ENCODE measurements around the gene STK40. TPM values are rescaled to one million over a fixed set of nuclear protein-coding genes. Genes with fewer than 3 reads are reported as not detected.

The STK40 gene
- total RNA-seq, 2 donors from 2014 or later, result 55.6 to 67.0 TPM

DNA sequence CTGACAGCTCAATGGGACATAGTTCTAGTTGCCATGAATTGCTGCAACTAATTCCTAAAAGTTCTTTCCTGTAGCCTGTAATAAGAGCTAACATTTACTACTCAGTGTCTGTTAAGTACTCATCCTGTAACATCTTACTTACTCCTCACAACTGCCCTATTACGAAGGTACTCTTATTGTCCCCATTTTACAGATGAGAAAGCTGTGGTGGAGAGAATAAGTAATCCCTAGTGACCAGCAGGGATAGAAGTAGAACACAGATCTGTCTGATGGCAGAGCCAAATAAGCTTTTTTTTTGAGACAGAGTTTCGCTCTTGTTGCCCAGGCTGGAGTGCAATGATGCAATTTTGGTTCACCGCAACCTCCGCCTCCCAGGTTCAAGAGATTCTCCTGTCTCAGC lies 3.1 kb downstream of the STK40 start:
- intact Hi-C loops (cut with DNase I, micrococcal nuclease), result no loop called here
- no peak for DNase-seq
- ATAC-seq, result no peak

DNA sequence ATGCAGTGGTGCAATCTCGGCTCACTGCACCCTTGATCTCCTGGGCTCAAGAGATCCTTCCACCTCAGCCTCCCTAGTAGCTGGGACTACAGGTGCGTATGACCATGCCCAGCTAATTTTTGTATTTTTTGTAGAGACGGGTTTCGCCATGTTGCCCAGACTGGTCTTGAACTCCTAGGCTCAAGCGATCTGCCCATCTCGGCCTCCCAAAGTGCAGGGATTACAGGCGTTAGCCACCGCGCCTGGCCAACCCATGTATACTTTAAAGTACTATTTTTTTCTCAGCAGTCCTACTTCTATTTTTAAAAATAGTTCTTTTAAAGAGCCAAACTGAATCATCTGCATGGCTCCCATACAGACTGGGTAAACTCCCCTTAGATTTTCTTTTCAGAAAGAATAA lies 3.5 kb downstream of the STK40 start:
- intact Hi-C loops (cut with DNase I, micrococcal nuclease), result no loop called here

DNA sequence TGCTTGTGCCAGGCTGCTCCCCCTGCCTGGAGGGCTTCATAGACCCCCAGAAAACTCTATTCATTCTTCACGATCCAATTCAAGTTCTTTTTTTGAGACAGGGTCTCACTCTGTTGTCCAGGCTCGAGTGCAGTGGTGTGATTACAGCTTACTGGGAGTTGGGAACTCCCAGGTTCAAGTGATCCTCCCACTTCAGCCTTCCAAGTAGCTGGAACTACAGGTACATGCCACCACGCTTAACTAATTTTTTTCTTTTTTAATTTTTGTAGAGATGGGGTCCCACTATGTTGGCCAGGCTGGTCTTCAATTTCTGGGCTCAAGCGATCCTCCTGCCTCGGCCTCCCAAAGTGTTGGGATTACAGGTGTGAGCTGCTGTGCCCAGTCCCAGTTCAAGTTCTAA lies 4.3 kb downstream of the STK40 start:
- DNase-seq (no peak), ATAC-seq (no peak)
- intact Hi-C loops (cut with DNase I, micrococcal nuclease), result no loop called here

More for the DNA sequence above, 3.5 kb downstream of the STK40 start:
- DNase-seq, result no peak
- no peak for ATAC-seq

GRCh38 chr1:36380782-36381181 lies 4.9 kb downstream of the STK40 start:
- no peak for ATAC-seq
- no peak for DNase-seq
- intact Hi-C loops (cut with DNase I, micrococcal nuclease), result no loop called here

GRCh38 chr1:36380143-36380619 lies 5.5 kb downstream of the STK40 start:
- DNase-seq (no peak), ATAC-seq (no peak)
- intact Hi-C loops (cut with DNase I, micrococcal nuclease), result no loop called here

DNA sequence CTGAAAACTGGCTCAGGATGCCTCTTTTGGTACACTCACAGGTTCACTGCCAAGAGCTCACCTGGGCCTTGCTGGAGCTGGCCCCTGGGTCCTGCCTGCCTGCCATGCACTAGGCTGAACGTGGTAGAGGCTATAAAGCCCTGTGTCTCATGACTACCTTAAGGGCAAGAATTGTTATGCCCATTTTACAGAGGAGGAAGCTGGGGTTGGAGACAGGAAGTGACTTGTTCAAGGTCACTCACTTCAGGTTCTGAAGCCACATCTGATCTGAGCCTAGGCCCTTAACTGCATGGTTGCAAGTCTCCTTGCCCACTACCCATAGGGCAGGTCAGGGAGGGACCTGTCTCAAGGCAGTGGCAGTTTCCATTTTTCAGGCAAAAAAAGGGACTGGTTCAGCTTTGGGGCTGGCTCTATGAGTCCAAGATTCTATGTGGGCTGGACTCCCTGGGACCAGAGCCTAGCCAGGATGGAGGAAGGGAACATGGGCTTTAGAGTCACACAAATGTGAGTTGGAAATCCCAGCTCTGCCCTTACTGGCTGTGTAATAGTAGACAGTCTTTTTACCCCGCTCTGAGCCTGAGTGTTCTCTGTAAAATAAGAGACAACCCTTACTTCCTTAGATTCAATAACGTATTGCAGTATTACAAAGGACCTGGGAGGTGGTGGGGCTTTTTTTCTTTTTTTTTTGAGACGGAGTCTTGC lies 7.8 kb downstream of the STK40 start:
- intact Hi-C loops (cut with DNase I, micrococcal nuclease), result no loop called here
- DNase-seq (no peak), ATAC-seq (no peak)

- ATAC-seq, result no peak
- intact Hi-C loops (cut with DNase I, micrococcal nuclease), result no loop called here
- DNase-seq, result no peak
Observed at GRCh38 chr1:36372617-36373016, 13.1 kb downstream of the STK40 start.

GRCh38 chr1:36369061-36369861 lies 16.5 kb downstream of the STK40 start:
- DNase-seq (peak; percentile 73 to 93), ATAC-seq (peak; percentile 56)
- intact Hi-C loops (cut with DNase I, micrococcal nuclease), result no loop called here

- intact Hi-C loops (cut with DNase I, micrococcal nuclease), result no loop called here
- DNase-seq (no peak), ATAC-seq (peak; percentile 87)
Observed at GRCh38 chr1:36367798-36368197, 17.9 kb downstream of the STK40 start.

DNA sequence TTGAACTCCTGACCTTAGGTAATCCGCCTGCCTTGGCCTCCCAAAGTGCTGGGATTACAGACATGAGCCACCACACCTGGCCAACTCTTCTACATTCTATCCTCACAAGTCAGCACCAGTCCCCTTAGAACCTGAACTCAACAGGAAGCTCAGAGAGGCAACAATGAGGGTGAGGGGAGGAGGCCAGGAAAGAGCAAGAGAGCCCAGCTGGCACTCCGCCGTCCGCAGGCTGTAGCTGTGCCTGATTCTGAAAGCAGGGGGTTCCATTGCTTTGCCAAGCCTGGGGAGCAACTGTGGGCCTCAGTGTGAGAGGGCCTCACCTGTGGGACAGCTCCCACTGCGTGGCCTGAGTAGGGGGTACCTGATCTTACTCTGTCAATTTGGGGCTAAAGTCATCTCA lies 18.7 kb downstream of the STK40 start:
- ATAC-seq (no peak), DNase-seq (no peak)
- intact Hi-C loops (cut with DNase I, micrococcal nuclease), result no loop called here

DNA sequence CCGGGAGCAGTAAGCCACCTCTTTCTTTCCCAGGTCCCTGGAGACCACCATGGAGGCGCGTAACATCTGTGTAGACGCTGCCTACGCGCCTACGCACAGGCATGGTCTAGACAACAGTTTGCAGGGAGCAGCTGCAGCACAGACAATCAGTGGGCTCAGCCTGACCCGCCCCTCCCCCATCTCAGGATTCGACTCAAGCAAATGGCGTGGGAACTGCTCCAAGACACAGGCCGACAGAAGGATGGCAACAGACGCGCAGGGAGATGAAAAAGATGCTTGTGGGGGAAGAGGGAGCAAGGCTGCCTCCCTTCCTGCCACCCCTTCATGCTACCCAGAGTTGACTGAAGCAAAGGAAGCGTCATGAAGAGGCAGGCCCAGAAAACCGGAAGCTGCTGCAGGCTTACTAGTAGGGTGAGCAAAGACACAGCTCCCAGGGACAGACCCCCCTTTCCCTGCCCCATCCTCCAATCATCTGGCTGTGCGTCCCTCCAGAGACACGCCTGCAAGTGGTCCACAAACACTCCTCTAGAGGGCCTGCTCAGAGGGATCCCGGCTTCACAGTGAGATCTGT lies 19.5 kb downstream of the STK40 start:
- intact Hi-C loops (cut with DNase I, micrococcal nuclease), result no loop called here
- no peak for ATAC-seq
- peak in 1 of 2 donors; percentile 50 for DNase-seq

DNA sequence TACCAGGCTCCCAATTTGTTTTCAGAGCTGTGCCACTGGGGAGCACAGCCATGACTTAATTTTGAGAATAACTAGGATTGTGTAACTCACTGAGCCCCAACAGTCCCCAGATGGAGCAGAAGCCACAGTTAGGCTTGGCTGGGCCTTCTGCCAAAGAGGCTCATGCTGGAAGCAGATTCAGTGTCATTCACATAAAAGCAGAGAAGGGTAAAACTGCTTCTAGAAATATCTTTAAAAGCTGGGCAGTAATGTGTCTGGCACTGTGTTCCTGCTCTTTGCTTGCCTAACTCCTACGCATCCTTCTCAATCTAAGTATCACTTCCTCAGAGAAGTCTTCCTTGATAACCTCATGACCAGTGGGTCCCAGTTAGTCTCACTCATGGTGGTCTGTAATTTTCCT lies 20.3 kb downstream of the STK40 start:
- ATAC-seq (no peak), DNase-seq (peak in 1 of 2 donors; percentile 47)

DNA sequence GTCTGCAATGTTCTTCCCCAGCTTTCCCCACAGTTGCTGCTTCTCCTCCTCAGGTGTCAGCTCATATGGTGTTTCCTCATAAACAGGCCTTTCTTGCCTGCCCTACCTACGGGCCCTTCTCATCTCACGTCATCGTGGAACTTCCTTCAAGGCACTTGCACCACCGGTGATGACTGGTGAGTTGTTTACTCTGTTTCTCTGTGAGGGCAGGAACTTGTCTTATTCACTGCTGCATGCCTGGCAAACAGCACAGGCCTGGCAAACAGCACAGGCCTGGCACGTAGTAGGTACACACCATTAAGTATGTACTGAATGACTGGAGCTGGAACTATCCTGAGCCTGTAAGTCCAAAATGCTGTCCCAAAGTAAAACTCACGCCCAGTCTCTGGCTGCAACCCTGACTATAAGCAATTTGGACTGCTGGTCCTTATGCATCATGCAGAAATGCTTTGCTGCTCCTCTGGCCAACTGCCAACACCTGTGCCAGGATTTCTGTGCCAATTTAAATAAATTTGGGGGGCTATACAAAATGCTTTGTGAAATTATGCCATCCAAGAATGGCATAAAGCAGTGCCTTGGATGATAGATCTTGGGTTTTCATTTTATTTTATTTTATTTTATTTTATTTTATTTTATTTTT lies 25.7 kb downstream of the STK40 start:
- ATAC-seq, result peak; percentile 67
- no peak for DNase-seq
- intact Hi-C loops (cut with DNase I, micrococcal nuclease), result no loop called here

More for the DNA sequence above, 20.3 kb downstream of the STK40 start:
- intact Hi-C loops (cut with DNase I, micrococcal nuclease), result no loop called here

- no peak for DNase-seq
- intact Hi-C loops (cut with DNase I, micrococcal nuclease), result no loop called here
- ATAC-seq, result no peak
Observed at GRCh38 chr1:36359383-36359782, 26.3 kb downstream of the STK40 start.

DNA sequence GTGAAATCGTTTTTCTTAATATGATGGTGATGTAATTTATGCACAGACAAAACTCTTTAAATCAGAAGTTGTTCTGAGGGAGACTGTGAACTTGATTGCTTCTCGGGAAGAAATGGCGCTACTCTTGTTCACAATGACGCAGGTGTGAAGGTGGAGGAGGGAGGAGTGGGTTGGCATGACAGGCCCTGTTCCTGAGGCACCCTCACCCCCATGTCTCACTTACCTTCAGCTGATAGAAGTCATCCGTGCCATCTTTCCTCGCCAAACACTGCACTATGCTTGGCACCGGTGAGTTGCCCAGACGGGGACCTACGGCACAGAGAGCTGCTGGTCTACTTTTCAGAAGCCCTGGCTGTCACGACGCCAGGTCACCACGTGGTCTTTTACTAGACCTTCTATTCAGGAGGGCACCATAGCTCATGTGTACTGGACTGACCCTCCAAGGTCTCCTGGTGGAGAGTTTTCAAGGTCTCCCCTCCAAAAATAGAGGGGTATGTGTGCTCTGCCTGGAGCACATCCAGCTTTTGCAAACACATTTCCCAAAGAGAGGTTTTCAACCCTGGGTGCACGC lies 27.1 kb downstream of the STK40 start:
- intact Hi-C loops (cut with DNase I, micrococcal nuclease), result no loop called here
- no peak for DNase-seq
- no peak for ATAC-seq

DNA sequence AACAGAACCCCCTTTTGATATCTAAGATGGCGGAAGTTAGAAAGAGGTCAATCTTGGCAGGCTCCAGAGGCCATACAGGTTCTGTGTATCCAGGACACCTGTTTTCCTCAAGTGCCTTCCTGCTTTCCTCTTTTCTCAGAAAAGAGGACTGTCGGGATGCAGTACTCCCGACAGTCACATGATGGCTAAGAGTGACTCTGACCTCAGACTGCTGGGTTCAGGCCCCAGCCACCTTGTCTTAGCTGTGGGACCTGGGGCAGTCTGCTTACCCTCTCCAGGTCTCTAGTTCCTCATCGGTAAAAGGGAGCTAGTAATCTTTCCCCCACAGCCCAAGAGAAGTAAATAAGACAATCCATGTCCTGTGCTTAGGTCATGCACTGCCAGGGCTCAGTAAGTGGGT lies 29.9 kb downstream of the STK40 start:
- ATAC-seq (peak; percentile 27), DNase-seq (no peak)
- intact Hi-C loops (cut with DNase I, micrococcal nuclease), result no loop called here

DNA sequence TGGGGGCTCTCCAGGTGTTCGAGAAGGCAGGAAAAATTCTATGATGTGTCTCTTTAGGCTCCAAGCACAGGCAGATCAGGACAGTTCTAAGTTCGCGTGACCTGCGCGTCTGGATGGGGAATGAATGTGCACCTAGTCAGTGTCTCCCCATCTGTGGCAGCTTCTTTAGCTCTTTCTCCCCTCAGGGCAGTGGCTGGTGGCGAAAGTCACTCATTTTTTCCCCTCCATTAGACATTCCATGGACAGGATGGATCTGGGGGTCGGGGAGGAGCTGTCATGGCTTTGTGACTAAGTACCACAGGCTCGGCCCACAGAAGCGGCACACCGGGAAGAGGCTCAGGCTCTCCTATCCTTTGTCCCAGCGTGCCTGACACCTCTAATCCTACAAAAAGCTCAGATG lies 31.2 kb downstream of the STK40 start:
- DNase-seq, result no peak
- intact Hi-C loops (cut with DNase I, micrococcal nuclease), result no loop called here
- ATAC-seq, result no peak

DNA sequence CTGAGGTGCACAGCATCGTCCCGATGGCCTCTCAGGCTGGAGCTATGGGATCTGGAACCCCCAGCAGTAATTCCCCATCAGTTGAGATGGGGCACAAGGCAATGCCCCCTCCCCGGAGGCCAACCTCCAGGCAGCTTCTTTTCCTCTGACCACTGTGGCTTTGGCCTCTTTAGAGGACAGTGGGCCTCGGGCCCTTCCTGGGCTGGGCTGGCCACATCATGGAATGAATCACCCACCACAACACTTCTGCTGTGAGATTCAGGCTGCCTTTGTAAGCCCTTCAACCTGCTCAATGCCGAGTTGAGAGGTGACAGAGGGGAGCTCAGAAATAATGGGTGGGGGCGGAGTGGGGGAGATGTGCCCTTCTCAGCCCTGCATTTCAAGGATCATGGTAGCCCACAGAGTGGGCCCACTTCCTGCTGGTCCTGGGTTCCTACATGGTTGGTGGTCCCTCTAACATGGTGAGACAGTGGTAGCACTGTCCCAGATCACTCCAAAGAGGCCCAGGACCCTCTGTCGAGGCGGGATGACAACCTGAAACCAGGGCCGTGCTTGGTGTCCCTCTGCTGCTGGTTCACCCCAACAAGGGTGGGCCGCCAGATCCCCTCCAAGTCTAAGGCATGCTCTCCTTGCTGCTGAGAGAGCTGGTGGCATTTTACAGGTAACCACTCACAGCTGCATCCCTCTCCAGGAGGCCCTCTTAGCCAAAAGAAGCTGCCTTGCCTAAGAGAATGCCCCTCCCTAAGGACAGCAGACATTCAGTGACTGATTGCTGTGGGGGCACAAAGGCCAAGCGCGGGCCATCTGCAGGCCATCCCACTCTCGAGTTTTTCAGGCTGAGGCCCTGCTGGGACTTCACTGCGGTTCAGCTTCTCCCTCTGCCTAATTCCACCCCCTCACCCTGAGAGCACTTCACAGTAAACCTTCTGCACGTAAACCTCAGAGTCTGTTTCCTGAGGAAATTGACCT lies 32.5 kb downstream of the STK40 start:
- ATAC-seq, result no peak
- no peak for DNase-seq
- intact Hi-C loops (cut with DNase I, micrococcal nuclease), result no loop called here
